Measurements from ENCODE around the gene ERBB4. TPM values are rescaled to one million over a fixed set of nuclear protein-coding genes. Genes with fewer than 3 reads are reported as not detected.

ERBB4 gene
- total RNA-seq, 1 experiment from 2014 or later: 40.6 TPM

DNA sequence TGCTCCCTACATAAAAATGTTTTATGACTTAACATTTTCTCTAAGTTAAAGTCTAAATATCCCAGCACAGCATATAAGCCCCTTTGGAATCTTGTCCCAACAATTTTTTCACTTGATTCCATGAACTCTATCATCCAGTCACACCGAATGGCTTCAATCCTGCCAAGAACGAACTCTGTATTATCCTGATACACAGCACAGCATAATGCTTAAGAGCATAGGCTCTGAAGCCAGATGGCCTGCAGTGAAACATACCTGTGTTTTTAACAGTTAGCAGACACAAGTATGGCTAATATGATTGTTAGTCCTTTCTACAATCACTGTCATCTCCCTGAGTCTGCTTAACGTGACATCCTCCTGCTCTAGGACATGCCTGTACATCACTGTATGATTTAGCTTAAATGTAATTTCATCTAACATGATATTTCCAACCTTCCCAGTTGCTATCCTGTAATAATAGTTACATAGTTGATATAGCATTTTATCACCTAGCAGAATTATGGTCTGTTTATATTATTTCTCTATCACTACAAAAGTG, 669.5 kb downstream of the ERBB4 start:
- Histone ChIP-seq H3K27me3 (replicated peaks; ENCODE audit: insufficient read depth, low read depth, low read length, poor library complexity) (no peaks in the 10 kb centered on the region), H3K4me3 (ENCODE audit: low read depth, low read length, poor library complexity, severe bottlenecking) (no peak overlapping the region), H3K4me1 (ENCODE audit: insufficient read depth, low read length, poor library complexity, severe bottlenecking) (peaks cover 14% of the 10 kb centered on the region), H3K36me3 (ENCODE audit: insufficient read depth, low read length, poor library complexity, severe bottlenecking) (no peaks in the 10 kb centered on the region), H3K9me3 (ENCODE audit: low read depth, low read length, poor library complexity, severe bottlenecking) (no peaks in the 10 kb centered on the region), H3K27ac (ENCODE audit: low read depth, low read length, poor library complexity, severe bottlenecking) (no peak overlapping the region)
- TF ChIP-seq, protein P1, sequence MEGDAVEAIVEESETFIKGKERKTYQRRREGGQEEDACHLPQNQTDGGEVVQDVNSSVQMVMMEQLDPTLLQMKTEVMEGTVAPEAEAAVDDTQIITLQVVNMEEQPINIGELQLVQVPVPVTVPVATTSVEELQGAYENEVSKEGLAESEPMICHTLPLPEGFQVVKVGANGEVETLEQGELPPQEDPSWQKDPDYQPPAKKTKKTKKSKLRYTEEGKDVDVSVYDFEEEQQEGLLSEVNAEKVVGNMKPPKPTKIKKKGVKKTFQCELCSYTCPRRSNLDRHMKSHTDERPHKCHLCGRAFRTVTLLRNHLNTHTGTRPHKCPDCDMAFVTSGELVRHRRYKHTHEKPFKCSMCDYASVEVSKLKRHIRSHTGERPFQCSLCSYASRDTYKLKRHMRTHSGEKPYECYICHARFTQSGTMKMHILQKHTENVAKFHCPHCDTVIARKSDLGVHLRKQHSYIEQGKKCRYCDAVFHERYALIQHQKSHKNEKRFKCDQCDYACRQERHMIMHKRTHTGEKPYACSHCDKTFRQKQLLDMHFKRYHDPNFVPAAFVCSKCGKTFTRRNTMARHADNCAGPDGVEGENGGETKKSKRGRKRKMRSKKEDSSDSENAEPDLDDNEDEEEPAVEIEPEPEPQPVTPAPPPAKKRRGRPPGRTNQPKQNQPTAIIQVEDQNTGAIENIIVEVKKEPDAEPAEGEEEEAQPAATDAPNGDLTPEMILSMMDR (conservative IDR thresholded peaks at IDR 0.05; ENCODE audit: low read depth, low read length): no peak
- TF ChIP-seq EZH2 (IDR thresholded peaks at IDR 0.05; ENCODE audit: borderline replicate concordance, low read depth, low read length, poor library complexity, severe bottlenecking): no peak
- DNase-seq (ENCODE audit: low spot score): no peak
- ChIA-PET CTCF (no interaction called here), POLR2A (ENCODE audit: low non-redundant PET) (no interaction called here)
- intact Hi-C loops (cut with micrococcal nuclease; ENCODE audit: unreplicated experiment): no loop called here
- BruUV-seq (replicated peaks): no TSS peak

DNA sequence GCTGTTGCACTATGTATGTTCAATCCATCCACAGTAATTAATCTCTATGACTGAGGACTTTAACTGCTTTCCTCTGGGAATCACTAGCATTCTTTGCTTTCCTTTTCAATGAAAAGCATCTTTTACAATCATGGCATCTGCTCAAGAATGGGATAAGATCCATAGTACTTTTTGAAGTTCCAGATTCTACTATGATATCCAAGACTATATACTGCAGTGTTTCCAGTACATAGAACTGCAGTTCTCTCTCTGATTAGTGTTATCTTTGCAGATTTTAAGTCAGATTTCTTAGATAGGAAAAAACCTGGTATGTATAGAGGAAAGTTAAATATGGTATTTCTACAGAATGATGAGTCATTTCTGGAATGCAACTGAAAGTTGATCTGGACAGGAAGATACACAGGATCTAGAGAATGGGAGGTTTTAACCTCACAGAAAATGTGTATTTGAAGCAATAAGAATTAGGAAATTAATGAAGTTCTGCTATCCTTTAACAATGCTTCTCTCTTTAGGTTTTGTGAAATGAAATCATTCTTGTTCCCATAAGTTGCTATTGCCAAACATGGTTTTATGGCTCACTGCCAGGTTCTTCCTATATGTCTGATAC, 670.7 kb downstream of the ERBB4 start:
- intact Hi-C loops (cut with micrococcal nuclease; ENCODE audit: unreplicated experiment): no loop called here
- DNase-seq (ENCODE audit: low spot score): peak; percentile 70
- peak overlapping the region; percentile 49 for H3K27ac ChIP-seq (ENCODE audit: low read depth, low read length, poor library complexity, severe bottlenecking)
- no peak for TF ChIP-seq EZH2 (IDR thresholded peaks at IDR 0.05; ENCODE audit: borderline replicate concordance, low read depth, low read length, poor library complexity, severe bottlenecking)
- TF ChIP-seq, protein P1 (conservative IDR thresholded peaks at IDR 0.05; ENCODE audit: low read depth, low read length): no peak
- no peaks in the 10 kb centered on the region for H3K36me3 ChIP-seq (ENCODE audit: insufficient read depth, low read length, poor library complexity, severe bottlenecking)
- BruUV-seq (replicated peaks): no TSS peak
- H3K4me1 ChIP-seq (ENCODE audit: insufficient read depth, low read length, poor library complexity, severe bottlenecking): peaks cover 14% of the 10 kb centered on the region
- ChIA-PET POLR2A (ENCODE audit: low non-redundant PET) (no interaction called here), CTCF (no interaction called here)
- no peak overlapping the region for H3K4me3 ChIP-seq (ENCODE audit: low read depth, low read length, poor library complexity, severe bottlenecking)
- H3K27me3 ChIP-seq (replicated peaks; ENCODE audit: insufficient read depth, low read depth, low read length, poor library complexity): no peaks in the 10 kb centered on the region
- H3K9me3 ChIP-seq (ENCODE audit: low read depth, low read length, poor library complexity, severe bottlenecking): no peaks in the 10 kb centered on the region

DNA sequence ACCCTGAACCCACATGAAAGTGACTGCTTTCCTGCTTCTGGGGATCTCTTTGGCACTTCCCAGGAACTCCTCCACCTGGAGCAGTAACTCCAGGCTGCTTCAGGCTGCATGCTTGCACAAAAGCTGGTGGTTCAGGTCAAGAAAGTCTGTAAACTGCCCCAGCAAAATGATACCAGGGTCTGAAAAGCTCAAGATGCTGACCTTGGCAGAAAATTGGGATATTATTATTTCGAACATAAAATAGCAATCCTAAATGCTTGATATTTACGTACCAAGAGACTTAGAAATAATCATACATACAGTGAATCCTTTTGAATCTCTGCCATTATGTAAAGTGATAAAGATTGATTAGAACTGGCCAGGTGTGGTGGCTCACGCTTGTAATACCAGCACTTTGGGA, 674.3 kb downstream of the ERBB4 start:
- Histone ChIP-seq H3K9me3 (ENCODE audit: low read depth, low read length, poor library complexity, severe bottlenecking) (no peaks in the 10 kb centered on the region), H3K4me1 (ENCODE audit: insufficient read depth, low read length, poor library complexity, severe bottlenecking) (peaks cover 14% of the 10 kb centered on the region), H3K4me3 (ENCODE audit: low read depth, low read length, poor library complexity, severe bottlenecking) (no peak overlapping the region), H3K36me3 (ENCODE audit: insufficient read depth, low read length, poor library complexity, severe bottlenecking) (no peaks in the 10 kb centered on the region), H3K27me3 (replicated peaks; ENCODE audit: insufficient read depth, low read depth, low read length, poor library complexity) (no peaks in the 10 kb centered on the region), H3K27ac (ENCODE audit: low read depth, low read length, poor library complexity, severe bottlenecking) (no peak overlapping the region)
- ChIA-PET CTCF (no interaction called here), POLR2A (ENCODE audit: low non-redundant PET) (no interaction called here)
- intact Hi-C loops (cut with micrococcal nuclease; ENCODE audit: unreplicated experiment): no loop called here
- no peak for TF ChIP-seq EZH2 (IDR thresholded peaks at IDR 0.05; ENCODE audit: borderline replicate concordance, low read depth, low read length, poor library complexity, severe bottlenecking)
- TF ChIP-seq, protein P1 (conservative IDR thresholded peaks at IDR 0.05; ENCODE audit: low read depth, low read length): no peak
- no TSS peak for BruUV-seq (replicated peaks)
- DNase-seq (ENCODE audit: low spot score): no peak
